Fibroblast of mammary gland (primary cell): Measurements from ENCODE around the gene ITPRIP.

Experiments
- DNase-seq: peaks from one replicate; pipeline ENCODE4 v3.0.0-alpha.2; 2010; ENCODE audit warnings: low read depth
- H3K4me3 ChIP-seq: 2 replicates; pipeline ENCODE4 v1.5.1; 2011; ENCODE audit warnings: low read depth, mild to moderate bottlenecking, low read length, moderate library complexity; ENCODE audit not compliant: control insufficient read depth
- TF ChIP-seq, protein P1 (sequence below): conservative IDR thresholded peaks from 2 replicates; pipeline ENCODE4 v1.5.1; 2011; ENCODE audit warnings: low read depth, low read length, inconsistent platforms; ENCODE audit not compliant: control insufficient read depth, insufficient read depth

ITPRIP gene

GRCh38 chr10:104281694-104282093, 56.6 kb downstream of the ITPRIP start:
- TF ChIP-seq, protein P1, sequence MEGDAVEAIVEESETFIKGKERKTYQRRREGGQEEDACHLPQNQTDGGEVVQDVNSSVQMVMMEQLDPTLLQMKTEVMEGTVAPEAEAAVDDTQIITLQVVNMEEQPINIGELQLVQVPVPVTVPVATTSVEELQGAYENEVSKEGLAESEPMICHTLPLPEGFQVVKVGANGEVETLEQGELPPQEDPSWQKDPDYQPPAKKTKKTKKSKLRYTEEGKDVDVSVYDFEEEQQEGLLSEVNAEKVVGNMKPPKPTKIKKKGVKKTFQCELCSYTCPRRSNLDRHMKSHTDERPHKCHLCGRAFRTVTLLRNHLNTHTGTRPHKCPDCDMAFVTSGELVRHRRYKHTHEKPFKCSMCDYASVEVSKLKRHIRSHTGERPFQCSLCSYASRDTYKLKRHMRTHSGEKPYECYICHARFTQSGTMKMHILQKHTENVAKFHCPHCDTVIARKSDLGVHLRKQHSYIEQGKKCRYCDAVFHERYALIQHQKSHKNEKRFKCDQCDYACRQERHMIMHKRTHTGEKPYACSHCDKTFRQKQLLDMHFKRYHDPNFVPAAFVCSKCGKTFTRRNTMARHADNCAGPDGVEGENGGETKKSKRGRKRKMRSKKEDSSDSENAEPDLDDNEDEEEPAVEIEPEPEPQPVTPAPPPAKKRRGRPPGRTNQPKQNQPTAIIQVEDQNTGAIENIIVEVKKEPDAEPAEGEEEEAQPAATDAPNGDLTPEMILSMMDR = no peak
- no peak for DNase-seq
- H3K4me3 ChIP-seq = no peak overlapping the region

DNA sequence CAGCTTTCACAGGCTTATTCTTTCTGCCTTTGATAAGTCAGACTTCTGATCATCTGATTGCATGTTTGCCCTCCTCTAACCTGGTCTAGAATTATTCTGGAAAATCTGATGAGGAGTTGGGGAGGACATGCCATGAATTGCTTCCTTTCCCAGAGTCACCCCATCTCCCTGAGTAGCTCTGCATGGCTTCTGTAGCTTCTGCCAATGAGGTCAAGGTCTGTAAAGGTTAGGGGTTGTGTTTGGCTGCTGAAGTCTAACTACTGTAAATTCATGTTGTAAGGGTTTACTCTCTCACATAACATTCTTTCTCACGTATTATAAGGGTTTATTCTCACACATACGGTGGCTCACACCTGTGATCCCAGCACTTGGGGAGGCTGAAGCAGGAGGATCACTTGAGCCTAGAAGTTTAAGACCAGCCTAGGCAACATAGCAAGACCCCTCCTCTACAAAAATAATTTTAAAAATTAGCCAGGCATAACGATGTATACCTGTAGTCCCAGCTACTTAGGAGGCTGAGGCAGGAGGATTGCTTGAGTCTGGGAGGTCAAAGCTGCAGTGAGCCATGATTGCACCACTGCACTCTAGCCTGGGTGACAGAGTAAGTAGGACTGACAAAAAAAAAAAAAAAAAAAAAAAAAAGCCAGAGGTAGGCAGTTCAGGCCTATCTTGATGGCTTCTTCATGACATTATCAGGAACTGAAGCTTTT, 58.6 kb downstream of the ITPRIP start:
- H3K4me3 ChIP-seq = no peak overlapping the region
- no peak for DNase-seq
- TF ChIP-seq, protein P1 = no peak

DNA sequence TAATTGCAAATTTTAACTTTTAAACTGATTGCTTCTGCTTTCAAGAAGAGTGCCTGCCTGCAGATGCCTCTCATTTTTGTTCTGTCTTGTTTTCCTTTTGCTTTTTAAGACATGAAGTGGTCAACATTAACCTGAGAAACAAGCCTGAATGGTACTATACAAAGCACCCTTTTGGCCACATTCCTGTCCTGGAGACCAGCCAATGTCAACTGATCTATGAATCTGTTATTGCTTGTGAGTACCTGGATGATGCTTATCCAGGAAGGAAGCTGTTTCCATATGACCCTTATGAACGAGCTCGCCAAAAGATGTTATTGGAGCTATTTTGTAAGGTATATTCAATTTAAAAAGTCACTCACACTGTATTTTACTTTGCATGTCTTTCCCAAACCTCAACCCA, 60.5 kb downstream of the ITPRIP start:
- no peak for DNase-seq
- H3K4me3 ChIP-seq = no peak overlapping the region
- TF ChIP-seq, protein P1 = no peak

GRCh38 chr10:104276192-104276591, 62.1 kb downstream of the ITPRIP start:
- DNase-seq = no peak
- TF ChIP-seq, protein P1 = no peak
- no peak overlapping the region for H3K4me3 ChIP-seq

GRCh38 chr10:104274762-104275721, 63.2 kb downstream of the ITPRIP start:
- peak; percentile 21 for DNase-seq
- TF ChIP-seq, protein P1 = peak; percentile 79
- H3K4me3 ChIP-seq = peak overlapping the region; percentile 34

DNA sequence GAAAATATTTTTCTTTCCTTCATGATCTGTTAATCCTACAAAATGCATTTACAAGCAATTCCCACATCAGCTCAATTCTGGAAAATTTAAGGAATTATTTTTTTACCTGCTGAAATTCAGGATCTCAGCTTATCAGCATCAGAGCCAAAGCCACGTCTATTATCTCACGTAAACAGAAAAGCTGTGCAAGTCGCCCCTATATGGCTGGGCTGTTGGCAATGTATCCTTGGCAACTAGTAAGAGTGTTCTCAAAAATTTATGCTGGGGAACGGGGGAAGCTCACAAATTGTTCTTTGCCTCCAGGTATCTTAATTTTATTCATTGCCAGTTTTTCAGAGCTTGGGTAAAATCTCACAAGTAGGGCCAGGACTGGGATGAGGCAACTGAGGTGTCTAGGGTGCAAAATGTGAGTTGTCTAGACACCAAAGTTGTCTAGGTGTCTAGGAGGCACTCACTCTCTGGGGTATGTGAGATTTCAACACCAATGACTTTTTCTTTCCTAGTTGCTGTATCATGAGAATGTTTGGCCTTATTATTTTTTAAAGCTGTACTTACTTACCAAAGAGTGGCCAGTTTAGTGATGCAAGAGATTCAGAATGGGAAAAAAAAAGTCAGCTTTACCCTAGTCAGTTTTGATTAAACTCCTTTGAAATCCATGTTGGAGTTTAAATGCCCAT, 64.2 kb downstream of the ITPRIP start:
- H3K4me3 ChIP-seq = no peak overlapping the region
- peak; percentile 24 for DNase-seq
- TF ChIP-seq, protein P1 = no peak
